ENCODE data around the gene CTNS.

CTNS gene

DNA sequence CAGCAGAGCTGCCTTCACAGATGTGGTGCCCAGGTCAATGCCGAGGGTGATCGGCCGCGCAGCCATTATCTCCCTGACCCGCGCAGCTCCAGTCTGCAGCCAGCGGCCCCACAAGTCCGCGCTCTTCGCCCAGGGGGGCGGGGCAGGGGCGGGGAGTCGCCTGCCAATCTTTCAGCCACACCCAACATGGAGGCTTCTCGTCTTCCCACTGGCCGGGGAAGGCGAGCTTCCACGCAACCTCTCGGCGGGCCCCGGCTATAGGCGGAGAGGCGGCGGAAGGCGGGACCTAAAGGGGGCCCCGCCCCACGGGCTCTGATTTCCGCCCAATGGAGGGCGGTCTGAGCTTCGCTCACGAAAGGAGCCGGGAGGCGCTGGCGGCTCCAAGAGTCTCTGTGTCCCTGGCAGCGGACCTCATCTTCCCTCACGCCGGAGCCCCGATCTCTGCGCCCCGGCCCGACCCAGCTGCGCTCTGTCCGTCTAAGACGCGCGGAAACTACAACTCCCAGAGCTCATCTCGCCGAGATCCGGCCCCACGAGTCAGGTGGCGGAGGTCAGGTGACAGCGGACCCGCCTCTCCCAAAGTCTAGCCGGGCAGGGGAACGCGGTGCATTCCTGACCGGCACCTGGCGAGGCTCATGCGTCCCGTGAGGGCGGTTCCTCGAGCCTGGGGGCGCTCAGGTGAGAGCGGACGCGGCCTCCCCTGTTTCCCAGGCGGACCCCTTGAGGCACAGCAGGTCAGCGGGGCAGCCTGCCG is at the start of gene CTNS, which contains the start of gene SHPK:
Gene CTNS (plus strand): TSS at position 607 of the 754 bp plus-strand sequence. CDS start 3,447 bp downstream, outside the sequence.
Gene SHPK (minus strand): TSS at position 97 of the 754 bp plus-strand sequence. CDS start 31 bp downstream, at position 66.
- DNase-seq (ENCODE audit: low spot score) = peak; percentile 99

GRCh38 chr17:3589784-3590183 is 46.8 kb upstream of the CTNS start:
- DNase-seq (ENCODE audit: low spot score) = no peak

DNA sequence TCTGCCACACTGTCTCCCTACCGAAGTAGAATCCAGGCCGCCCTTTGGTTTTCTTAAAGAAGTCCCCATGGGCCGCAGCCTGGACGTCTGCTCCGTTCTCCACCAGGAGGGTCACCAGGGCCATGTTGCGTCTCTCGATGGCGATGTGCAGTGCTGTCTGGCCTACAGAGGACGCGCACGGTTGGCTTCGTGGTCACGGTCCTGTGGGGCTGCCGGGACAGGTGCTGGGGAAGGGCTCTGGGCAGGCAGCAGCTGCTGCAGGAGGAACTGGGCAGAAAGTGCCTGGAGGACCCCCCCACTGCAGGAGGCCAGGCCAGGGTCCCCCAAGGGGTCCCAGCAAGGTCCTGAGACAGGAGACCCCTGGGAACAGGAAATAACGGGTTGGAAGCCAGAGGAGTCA is 46.3 kb upstream of the CTNS start:
- no peak for DNase-seq (ENCODE audit: low spot score)

GRCh38 chr17:3590768-3591167 is 45.8 kb upstream of the CTNS start:
- no peak for DNase-seq (ENCODE audit: low spot score)

GRCh38 chr17:3592216-3592860 is 44.2 kb upstream of the CTNS start:
- DNase-seq (ENCODE audit: low spot score) = no peak

DNA sequence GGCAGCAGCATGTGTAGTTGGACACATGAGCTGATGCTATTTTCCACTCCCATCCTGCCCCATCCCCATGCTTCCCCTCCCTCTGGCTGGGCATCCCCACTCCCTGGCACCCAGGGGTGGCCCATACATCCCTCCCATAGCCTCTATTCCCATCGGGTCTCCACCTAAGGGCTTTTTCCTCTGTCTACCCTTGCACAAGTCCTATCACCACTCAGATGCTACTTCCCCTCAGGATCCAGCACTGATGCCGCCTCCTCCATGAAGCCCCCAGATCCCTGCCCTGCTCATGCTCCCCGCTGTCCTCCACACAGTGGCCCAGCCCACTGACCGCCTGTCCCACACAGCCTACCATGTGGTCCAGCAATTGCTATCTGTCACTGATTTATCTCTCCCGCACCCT is 43.2 kb upstream of the CTNS start:
- DNase-seq (ENCODE audit: low spot score) = no peak

GRCh38 chr17:3594051-3594800 is 42.3 kb upstream of the CTNS start:
- peak; percentile 50 for DNase-seq (ENCODE audit: low spot score)

DNA sequence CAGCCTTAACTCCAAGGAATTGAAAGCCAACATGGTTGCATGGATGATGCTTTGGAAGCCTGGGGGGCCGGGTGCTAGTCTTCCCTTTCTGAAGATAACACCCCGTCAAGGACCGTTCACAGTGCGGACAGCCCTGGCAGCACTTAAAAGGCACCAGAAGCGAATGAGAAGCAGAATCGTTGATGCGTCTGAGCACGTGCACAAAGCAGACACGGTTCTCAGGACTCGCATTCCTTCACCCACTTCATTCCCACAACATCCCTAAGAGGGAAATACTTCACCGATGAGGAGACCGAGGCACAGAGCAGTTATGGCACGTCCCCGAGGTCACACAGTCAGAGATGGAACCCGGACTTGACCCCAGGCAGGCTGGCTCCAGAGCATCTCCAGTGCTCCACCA is 41.6 kb upstream of the CTNS start:
- DNase-seq (ENCODE audit: low spot score) = no peak

GRCh38 chr17:3596804-3597464 is 39.6 kb upstream of the CTNS start:
- no peak for DNase-seq (ENCODE audit: low spot score)

- no peak for DNase-seq (ENCODE audit: low spot score)
These were observed 38.5 kb upstream of the CTNS start for GRCh38 chr17:3598078-3598477.

DNA sequence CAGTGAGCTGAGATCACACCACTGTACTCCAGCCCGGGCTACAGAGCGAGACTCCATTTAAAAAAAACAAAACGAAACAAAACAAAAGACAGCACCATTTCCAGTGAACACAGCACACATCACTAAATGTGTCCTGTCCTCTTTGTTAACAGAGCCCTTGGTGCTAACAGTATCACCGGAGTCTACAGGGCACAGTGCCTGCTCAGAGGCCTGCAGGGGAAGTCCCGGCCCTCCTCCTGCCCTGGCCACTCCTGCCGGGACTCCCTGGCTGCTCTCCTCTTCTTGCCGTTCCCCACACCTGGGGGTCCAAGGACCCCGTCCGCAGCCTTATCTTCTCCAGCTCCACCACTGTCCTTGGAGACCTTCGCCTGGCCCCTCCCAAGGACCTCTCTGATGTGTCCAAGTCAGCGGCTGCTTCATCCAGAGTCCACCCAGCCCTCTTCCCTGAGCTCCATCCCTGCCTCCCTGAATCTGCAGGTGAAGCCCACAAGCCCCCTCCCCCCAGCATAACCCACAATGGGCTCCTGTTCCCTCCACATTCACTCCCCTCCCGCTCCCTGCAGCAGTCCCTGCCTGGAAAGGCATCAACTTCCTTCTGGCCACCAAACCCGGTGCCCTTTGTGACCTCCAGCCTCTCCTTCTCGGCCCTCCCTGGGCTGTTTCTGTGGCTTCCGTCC is 35.9 kb upstream of the CTNS start:
- DNase-seq (ENCODE audit: low spot score) = no peak

GRCh38 chr17:3602499-3602898 is 34.1 kb upstream of the CTNS start:
- no peak for DNase-seq (ENCODE audit: low spot score)

DNA sequence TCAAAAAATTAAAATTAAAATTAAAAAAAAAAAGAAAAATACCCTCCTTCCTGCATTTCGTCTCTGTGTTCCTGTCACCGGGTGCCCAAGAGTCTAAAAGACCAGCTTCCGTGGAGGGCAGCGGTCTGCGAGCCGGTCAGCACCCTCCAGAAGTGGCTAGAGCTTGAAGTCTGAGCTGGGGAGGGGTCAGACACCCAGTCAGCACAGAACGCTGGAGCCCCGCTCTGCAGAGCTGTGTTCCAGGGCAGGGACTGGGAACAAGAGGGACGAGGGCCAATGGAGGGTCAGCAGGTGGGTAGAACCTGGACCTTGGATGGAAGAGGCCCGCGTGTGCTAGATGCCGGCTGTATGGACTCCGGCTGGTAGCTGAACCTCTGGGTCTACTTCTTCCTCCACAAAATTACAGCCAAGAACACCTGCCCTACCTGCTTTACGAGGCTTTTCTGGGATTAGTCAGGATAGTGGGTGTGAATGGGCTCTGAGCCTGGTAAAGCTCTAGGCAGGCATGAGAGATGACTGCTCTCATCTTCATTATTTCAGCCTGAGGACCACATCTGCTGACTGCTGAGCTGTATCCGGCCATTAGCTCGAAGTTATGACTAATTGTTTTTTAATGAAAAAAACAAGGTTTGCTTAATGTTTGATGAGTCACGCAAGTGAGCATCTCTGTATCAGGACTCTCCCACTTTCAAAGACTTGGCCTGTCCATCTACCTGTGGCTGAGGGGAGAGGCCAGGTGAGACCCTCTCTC is 33.3 kb upstream of the CTNS start:
- DNase-seq (ENCODE audit: low spot score) = no peak

DNA sequence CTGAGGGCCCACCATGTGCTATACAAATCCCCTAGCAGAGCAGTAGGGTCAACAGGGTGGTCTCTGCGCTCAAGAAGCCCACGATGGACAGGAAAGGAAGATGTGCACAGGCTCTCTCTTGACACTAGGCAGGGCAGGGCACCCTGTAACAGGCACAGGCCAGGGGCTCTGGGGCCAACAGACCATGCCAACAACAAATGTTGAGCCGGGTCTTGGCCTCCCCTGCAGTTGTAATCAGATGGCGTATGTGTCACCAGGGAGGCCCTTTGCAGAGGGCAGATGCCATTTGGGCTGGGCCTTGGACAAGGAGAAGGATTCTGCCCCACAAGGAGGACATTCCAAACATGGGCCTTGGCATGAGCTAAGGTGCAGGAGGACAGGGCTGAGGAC is 32.7 kb upstream of the CTNS start:
- no peak for DNase-seq (ENCODE audit: low spot score)

DNA sequence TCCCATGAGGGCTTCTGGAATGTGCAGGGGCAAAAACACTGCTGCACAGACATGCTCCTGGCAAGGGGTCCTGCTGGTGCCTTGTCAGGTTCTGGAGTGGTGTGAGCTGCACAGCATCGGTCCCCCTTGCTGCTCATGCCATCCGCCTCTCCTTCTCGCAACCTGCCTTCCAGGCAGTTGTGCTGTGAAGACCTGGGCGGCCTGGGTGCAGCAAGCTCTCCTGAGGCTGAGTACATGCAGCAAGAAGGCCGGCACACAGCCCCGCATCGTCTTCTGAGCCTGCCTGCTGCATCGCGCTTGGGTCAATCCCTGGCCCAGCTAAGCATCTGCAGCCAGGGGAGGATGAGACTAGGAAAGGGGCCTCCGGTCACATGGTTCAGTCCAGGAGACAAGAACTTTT is 26.9 kb upstream of the CTNS start:
- no peak for DNase-seq (ENCODE audit: low spot score)

DNA sequence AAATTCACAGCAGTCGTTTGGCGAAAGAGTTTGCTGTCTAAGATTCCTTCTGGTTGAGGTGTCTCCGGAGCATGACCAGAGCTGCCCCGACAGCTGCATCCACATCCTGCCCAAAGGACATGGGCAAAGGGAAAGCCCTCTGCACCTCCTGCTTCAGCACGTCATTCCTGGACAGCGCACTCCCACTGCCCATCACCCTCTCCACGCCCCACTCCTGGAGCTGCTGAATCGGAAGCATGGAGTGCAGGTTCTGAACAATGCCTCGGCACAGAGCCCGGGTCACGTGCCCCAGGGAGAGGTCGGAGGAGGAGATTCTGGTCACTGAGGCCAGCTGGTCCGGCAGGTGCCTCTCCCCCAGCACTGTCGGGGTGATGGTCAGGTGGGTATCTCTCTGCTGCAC is 26.0 kb upstream of the CTNS start:
- no peak for DNase-seq (ENCODE audit: low spot score)

DNA sequence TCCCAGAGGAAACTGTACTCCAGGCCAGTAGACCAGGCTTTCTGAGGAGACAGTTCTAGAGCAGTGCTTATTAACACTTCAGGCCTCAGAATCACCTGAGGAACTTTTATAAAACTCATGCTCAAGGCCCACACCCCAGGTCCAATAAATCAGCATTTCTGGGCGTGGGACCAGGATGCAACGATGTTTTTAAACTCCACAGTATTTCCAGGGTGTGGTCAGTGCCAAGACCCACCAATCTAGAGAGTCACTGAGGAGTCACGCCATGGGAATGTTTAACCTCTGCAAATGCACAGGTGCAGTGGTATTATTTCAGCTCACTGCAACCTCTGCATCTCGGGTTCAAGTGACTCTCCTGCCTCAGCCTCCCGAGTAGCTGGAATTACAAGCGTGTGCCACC is 23.4 kb upstream of the CTNS start:
- no peak for DNase-seq (ENCODE audit: low spot score)

DNA sequence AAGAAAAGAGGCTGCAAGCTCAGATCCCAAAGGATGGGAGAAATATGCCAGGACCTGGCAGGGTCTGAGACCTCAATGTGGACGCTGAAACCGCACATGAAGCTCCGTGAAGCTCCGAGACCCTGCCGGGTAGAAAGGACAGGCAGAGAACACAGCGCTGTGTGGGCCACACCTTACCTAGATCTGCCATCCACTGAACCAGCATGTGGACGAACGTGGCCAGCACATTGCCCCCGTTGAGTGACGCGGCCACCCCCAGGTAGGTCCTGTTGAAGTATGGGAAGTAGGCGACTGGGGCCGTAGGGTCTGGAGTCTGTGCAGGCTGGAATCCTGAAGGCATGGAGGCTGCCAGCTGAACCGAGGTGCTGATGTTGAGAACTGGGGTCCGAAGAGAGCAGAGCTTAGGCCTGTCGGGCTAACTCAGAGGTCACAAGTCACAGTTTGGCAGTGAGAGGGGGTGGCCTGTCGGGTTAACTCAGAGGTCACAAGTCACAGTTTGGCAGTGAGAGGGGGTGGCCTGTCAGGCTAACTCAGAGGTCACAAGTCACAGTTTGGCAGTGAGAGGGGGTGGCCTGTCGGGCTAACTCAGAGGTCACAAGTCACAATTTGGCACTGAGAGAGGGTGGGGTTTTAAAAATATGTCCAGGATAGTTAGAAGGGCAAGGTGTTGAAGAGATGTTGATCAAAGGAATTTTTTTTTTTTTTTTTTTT is 21.2 kb upstream of the CTNS start:
- no peak for DNase-seq (ENCODE audit: low spot score)

- no peak for DNase-seq (ENCODE audit: low spot score)
These were observed 15.3 kb upstream of the CTNS start for GRCh38 chr17:3621146-3621720.

GRCh38 chr17:3622977-3623594 is 13.5 kb upstream of the CTNS start:
- DNase-seq (ENCODE audit: low spot score) = no peak
